Esophagus muscularis mucosa (tissue), 4 donors: Measurements from ENCODE around the gene ZC3H12C. TPM values are rescaled to one million over a fixed set of nuclear protein-coding genes. Genes with fewer than 3 reads are reported as not detected.

Experiments
- DNase-seq: peaks from one replicate; pipeline ENCODE4 v3.0.0-alpha.2; 2017; ENCODE audit errors: extremely low spot score
- H3K27ac ChIP-seq, 4 donors: fragments of 200-600 bp; sonication (generic); replicated peaks in 1 of 4; 1 replicate in 3 of 4; 2 replicates in 1 of 4; pipeline ENCODE4 v1.5.1; 2016 to 2019; ENCODE audit warnings: mild to moderate bottlenecking in 1 of 4
- H3K27me3 ChIP-seq, 4 donors: fragments of 200-600 bp; sonication (generic); one replicate each; pipeline versions ENCODE4 v1.5.1 to v1.6.0; 2016 to 2019
- H3K36me3 ChIP-seq, 4 donors: fragments of 200-600 bp; sonication (generic); one replicate each; pipeline ENCODE4 v1.5.1; 2016 to 2019
- H3K4me1 ChIP-seq, 4 donors: fragments of 200-600 bp; sonication (generic); one replicate each; pipeline ENCODE4 v1.5.1; 2016 to 2019
- H3K4me3 ChIP-seq, 4 donors: fragments of 200-600 bp; sonication (generic); 1 replicate in 2 of 4; 2 replicates in 2 of 4; pipeline ENCODE4 v1.5.1; 2016 to 2019; ENCODE audit warnings: mild to moderate bottlenecking in 4 of 4, moderate library complexity in 1 of 4
- H3K9me3 ChIP-seq, 4 donors: fragments of 200-600 bp; sonication (generic); 1 replicate in 3 of 4; 2 replicates in 1 of 4; pipeline ENCODE4 v1.5.1; 2016 to 2019
- EP300 ChIP-seq: sonication (generic); formaldehyde crosslinking; IDR thresholded peaks from one replicate; pipeline ENCODE4 v1.6.1; 2017; ENCODE audit warnings: antibody characterized with exemption
- POLR2A ChIP-seq: fragments of 450-650 bp; IDR thresholded peaks from one replicate; pipeline ENCODE4 v1.6.1; 2017; ENCODE audit warnings: antibody characterized with exemption, moderate library complexity, mild to moderate bottlenecking, low read depth
- POLR2AphosphoS5 ChIP-seq, 2 donors: sonication (generic); formaldehyde crosslinking; IDR thresholded peaks; one replicate each; pipeline ENCODE4 v1.6.1; 2017; ENCODE audit warnings: antibody characterized with exemption in 2 of 2
- WGBS: methylation state at CpG from one replicate; pipeline ENCODE4 v1.1.5; 2018; 5-methylcytosine and 5-hydroxymethylcytosine counted together
- intact Hi-C: fragments of 100-400 bp; cut with DNase I; formaldehyde crosslinking; loops from one replicate; pipeline ENCODE4 v1.15.1; 2023
- total RNA-seq, 4 donors: library from RNA; depleted of rRNA; stranded (reverse); fragments of >200 nt; gene quantifications; one replicate each; pipeline versions ENCODE4 v1.1.0 to v1.2.1, GENCODE V29; 2016
- TF ChIP-seq, protein P1 (sequence below), 3 experiments: fragments of 200-600 bp in 2 of 3; fragments of 450-650 bp in 1 of 3; sonication (generic) in 2 of 3; IDR thresholded peaks; one replicate each; pipeline ENCODE4 v1.5.1; 2017 to 2019; ENCODE audit warnings: antibody characterized with exemption in 3 of 3, mild to moderate bottlenecking in 2 of 3, moderate library complexity in 1 of 3

The ZC3H12C gene
- total RNA-seq, 4 donors from 2014 or later = 21.9 to 33.6 (median 24.4) TPM

DNA sequence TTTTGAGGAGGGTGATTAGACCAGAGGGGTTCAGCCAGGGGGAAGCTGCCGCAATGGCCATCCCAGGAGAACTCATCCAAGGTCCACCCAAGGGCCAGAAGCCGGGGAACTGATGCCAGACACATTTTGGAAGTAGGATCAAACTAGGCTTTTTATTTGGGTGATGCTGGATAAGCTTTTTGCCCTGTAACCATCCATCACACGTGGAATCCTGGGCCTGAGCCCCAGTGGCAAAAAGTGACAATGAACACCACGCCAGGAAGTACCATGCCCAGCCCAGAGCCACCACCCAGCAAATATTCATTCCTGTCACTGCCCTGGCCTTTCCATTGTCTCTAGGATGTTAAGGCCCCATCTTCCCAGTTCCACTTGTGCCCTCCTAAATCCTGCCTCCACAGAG is 85.9 kb downstream of the ZC3H12C start:
- H3K27ac ChIP-seq = no peak overlapping the region
- no peaks in the 10 kb centered on the region for H3K9me3 ChIP-seq
- peaks cover 0 to 15% (median 13%) of the 10 kb centered on the region in 4 donors for H3K4me1 ChIP-seq
- no peak for DNase-seq
- TF ChIP-seq, protein P1, sequence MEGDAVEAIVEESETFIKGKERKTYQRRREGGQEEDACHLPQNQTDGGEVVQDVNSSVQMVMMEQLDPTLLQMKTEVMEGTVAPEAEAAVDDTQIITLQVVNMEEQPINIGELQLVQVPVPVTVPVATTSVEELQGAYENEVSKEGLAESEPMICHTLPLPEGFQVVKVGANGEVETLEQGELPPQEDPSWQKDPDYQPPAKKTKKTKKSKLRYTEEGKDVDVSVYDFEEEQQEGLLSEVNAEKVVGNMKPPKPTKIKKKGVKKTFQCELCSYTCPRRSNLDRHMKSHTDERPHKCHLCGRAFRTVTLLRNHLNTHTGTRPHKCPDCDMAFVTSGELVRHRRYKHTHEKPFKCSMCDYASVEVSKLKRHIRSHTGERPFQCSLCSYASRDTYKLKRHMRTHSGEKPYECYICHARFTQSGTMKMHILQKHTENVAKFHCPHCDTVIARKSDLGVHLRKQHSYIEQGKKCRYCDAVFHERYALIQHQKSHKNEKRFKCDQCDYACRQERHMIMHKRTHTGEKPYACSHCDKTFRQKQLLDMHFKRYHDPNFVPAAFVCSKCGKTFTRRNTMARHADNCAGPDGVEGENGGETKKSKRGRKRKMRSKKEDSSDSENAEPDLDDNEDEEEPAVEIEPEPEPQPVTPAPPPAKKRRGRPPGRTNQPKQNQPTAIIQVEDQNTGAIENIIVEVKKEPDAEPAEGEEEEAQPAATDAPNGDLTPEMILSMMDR (IDR thresholded peaks at IDR 0.05) = no peak
- no peak for TF ChIP-seq POLR2AphosphoS5 (IDR thresholded peaks at IDR 0.05)
- TF ChIP-seq EP300 = no peak
- TF ChIP-seq POLR2A = no peak
- no peaks in the 10 kb centered on the region for H3K36me3 ChIP-seq
- H3K4me3 ChIP-seq = no peak overlapping the region
- intact Hi-C loops = loop anchor here (10.0 kb wide), 1 partner anchor 234 kb away; no protein-coding TSS in a partner anchor
- H3K27me3 ChIP-seq = no peaks in the 10 kb centered on the region
- 93% methylated on average over 4 of the region's 4 CpGs for WGBS

GRCh38 chr11:110182886-110183285 is 89.7 kb downstream of the ZC3H12C start:
- intact Hi-C loops = no loop called here
- H3K36me3 ChIP-seq = no peaks in the 10 kb centered on the region
- 95% methylated on average over 5 of the region's 5 CpGs for WGBS
- TF ChIP-seq, protein P1 (IDR thresholded peaks at IDR 0.05) = no peak
- TF ChIP-seq EP300 (no peak), POLR2AphosphoS5 (IDR thresholded peaks at IDR 0.05) (no peak), POLR2A (no peak)
- H3K9me3 ChIP-seq = no peaks in the 10 kb centered on the region
- H3K4me3 ChIP-seq = no peak overlapping the region
- H3K27me3 ChIP-seq = no peaks in the 10 kb centered on the region
- no peaks in the 10 kb centered on the region for H3K4me1 ChIP-seq
- H3K27ac ChIP-seq = no peak overlapping the region
- DNase-seq = no peak

GRCh38 chr11:110184456-110184855 is 91.3 kb downstream of the ZC3H12C start:
- WGBS = 76% methylated on average over 7 of the region's 7 CpGs
- Histone ChIP-seq H3K27ac (no peak overlapping the region), H3K36me3 (no peaks in the 10 kb centered on the region), H3K27me3 (no peaks in the 10 kb centered on the region), H3K4me1 (no peaks in the 10 kb centered on the region), H3K4me3 (no peak overlapping the region), H3K9me3 (no peaks in the 10 kb centered on the region)
- TF ChIP-seq, protein P1 (IDR thresholded peaks at IDR 0.05) = no peak
- TF ChIP-seq POLR2AphosphoS5 (IDR thresholded peaks at IDR 0.05) (no peak), POLR2A (no peak), EP300 (no peak)
- DNase-seq = no peak
- intact Hi-C loops = no loop called here

- no peak for TF ChIP-seq POLR2AphosphoS5 (IDR thresholded peaks at IDR 0.05)
- TF ChIP-seq, protein P1 (IDR thresholded peaks at IDR 0.05) = no peak
- H3K27ac ChIP-seq = no peak overlapping the region
- 88% methylated on average over 3 of the region's 3 CpGs for WGBS
- intact Hi-C loops = no loop called here
- no peaks in the 10 kb centered on the region for H3K4me1 ChIP-seq
- DNase-seq = no peak
- H3K36me3 ChIP-seq = no peaks in the 10 kb centered on the region
- H3K4me3 ChIP-seq = no peak overlapping the region
- no peaks in the 10 kb centered on the region for H3K9me3 ChIP-seq
- no peaks in the 10 kb centered on the region for H3K27me3 ChIP-seq
Measured at GRCh38 chr11:110185121-110185591, 92.0 kb downstream of the ZC3H12C start.

GRCh38 chr11:110185599-110185998 is 92.4 kb downstream of the ZC3H12C start:
- WGBS = 96% methylated on average over 6 of the region's 7 CpGs
- no peaks in the 10 kb centered on the region for H3K36me3 ChIP-seq
- H3K27me3 ChIP-seq = no peaks in the 10 kb centered on the region
- intact Hi-C loops = no loop called here
- no peak overlapping the region for H3K27ac ChIP-seq
- no peaks in the 10 kb centered on the region for H3K4me1 ChIP-seq
- no peak for DNase-seq
- no peaks in the 10 kb centered on the region for H3K9me3 ChIP-seq
- H3K4me3 ChIP-seq = no peak overlapping the region
- TF ChIP-seq POLR2A (no peak), POLR2AphosphoS5 (IDR thresholded peaks at IDR 0.05) (no peak), EP300 (no peak)
- TF ChIP-seq, protein P1 (IDR thresholded peaks at IDR 0.05) = no peak
